HEK293 (cell line): Measurements from ENCODE around the gene KPNA4.
A peak's percentile ranks its signal among the peaks of the same experiment; 100 is the strongest.

Experiments used
- BCL11B ChIP-seq: fragments of 450-650 bp; formaldehyde crosslinking; IDR thresholded peaks from 2 replicates; pipeline ENCODE4 v1.5.1; 2016; ENCODE audit warnings: low read depth, missing biosample characterization, missing genetic modification characterization
- EGR2 ChIP-seq: fragments of 450-650 bp; formaldehyde crosslinking; IDR thresholded peaks from 2 replicates; pipeline ENCODE4 v1.5.1; 2016; ENCODE audit warnings: low read depth, missing biosample characterization, missing genetic modification characterization
- FEZF1 ChIP-seq: fragments of 450-650 bp; formaldehyde crosslinking; IDR thresholded peaks from 2 replicates; pipeline ENCODE4 v1.5.1; 2016; ENCODE audit warnings: missing biosample characterization, missing genetic modification characterization
- GFI1B ChIP-seq: fragments of 450-650 bp; formaldehyde crosslinking; IDR thresholded peaks from 2 replicates; pipeline ENCODE4 v1.5.1; 2016; ENCODE audit warnings: missing biosample characterization, missing genetic modification characterization
- IKZF3 ChIP-seq: fragments of 450-650 bp; IDR thresholded peaks from 2 replicates; pipeline ENCODE4 v1.5.0; 2018; ENCODE audit warnings: missing biosample characterization, mild to moderate bottlenecking, missing genetic modification characterization, moderate library complexity
- KLF16 ChIP-seq: fragments of 450-650 bp; formaldehyde crosslinking; IDR thresholded peaks from 2 replicates; pipeline ENCODE4 v1.5.1; 2017; ENCODE audit warnings: missing biosample characterization, missing genetic modification characterization
- KLF8 ChIP-seq: fragments of 450-650 bp; formaldehyde crosslinking; IDR thresholded peaks from 2 replicates; pipeline ENCODE4 v1.5.1; 2016; ENCODE audit warnings: missing biosample characterization, missing genetic modification characterization
- MEIS1 ChIP-seq: sonication (generic); formaldehyde crosslinking; IDR thresholded peaks from 2 replicates; pipeline ENCODE4 v1.8.1; 2022; ENCODE audit warnings: missing genetic modification reagents, mild to moderate bottlenecking, borderline replicate concordance
- OVOL3 ChIP-seq: fragments of 450-650 bp; formaldehyde crosslinking; IDR thresholded peaks from 2 replicates; pipeline ENCODE4 v1.5.1; 2016; ENCODE audit warnings: missing biosample characterization, missing genetic modification characterization
- RBAK ChIP-seq: fragments of 450-650 bp; formaldehyde crosslinking; IDR thresholded peaks from 2 replicates; pipeline ENCODE4 v1.5.1; 2016; ENCODE audit warnings: missing biosample characterization, missing genetic modification characterization
- SCRT1 ChIP-seq: fragments of 450-650 bp; formaldehyde crosslinking; IDR thresholded peaks from 2 replicates; pipeline ENCODE4 v1.5.1; 2016; ENCODE audit warnings: missing biosample characterization, missing genetic modification characterization, borderline replicate concordance
- SP2 ChIP-seq: fragments of 450-650 bp; formaldehyde crosslinking; IDR thresholded peaks from 2 replicates; pipeline ENCODE4 v1.5.1; 2016; ENCODE audit warnings: missing biosample characterization, missing genetic modification characterization
- YY1 ChIP-seq: fragments of 450-650 bp; formaldehyde crosslinking; IDR thresholded peaks from 2 replicates; pipeline ENCODE4 v1.5.1; 2018; ENCODE audit warnings: missing biosample characterization, missing genetic modification characterization
- ZBTB8A ChIP-seq: fragments of 450-650 bp; formaldehyde crosslinking; IDR thresholded peaks from 2 replicates; pipeline ENCODE4 v1.5.1; 2016; ENCODE audit warnings: missing biosample characterization, missing genetic modification characterization
- ZEB2 ChIP-seq: fragments of 450-650 bp; formaldehyde crosslinking; IDR thresholded peaks from 2 replicates; pipeline ENCODE4 v1.5.1; 2016; ENCODE audit warnings: missing biosample characterization, missing genetic modification characterization
- ZFHX2 ChIP-seq: fragments of 450-650 bp; formaldehyde crosslinking; conservative IDR thresholded peaks from 2 replicates; pipeline ENCODE4 v1.5.1; 2016; ENCODE audit warnings: missing biosample characterization, missing genetic modification characterization
- ZFP69B ChIP-seq: fragments of 450-650 bp; formaldehyde crosslinking; IDR thresholded peaks from 2 replicates; pipeline ENCODE4 v1.5.1; 2016; ENCODE audit warnings: missing biosample characterization, missing genetic modification characterization
- ZNF132 ChIP-seq: fragments of 450-650 bp; formaldehyde crosslinking; IDR thresholded peaks from 2 replicates; pipeline ENCODE4 v1.5.1; 2017; ENCODE audit warnings: missing biosample characterization, missing genetic modification characterization, borderline replicate concordance
- ZNF174 ChIP-seq: fragments of 450-650 bp; formaldehyde crosslinking; IDR thresholded peaks from 2 replicates; pipeline ENCODE4 v1.5.0; 2017; ENCODE audit warnings: missing biosample characterization, mild to moderate bottlenecking, missing genetic modification characterization
- ZNF202 ChIP-seq: fragments of 450-650 bp; formaldehyde crosslinking; IDR thresholded peaks from 2 replicates; pipeline ENCODE4 v1.5.1; 2016; ENCODE audit warnings: missing biosample characterization, missing genetic modification characterization, borderline replicate concordance
- ZNF211 ChIP-seq: fragments of 450-650 bp; formaldehyde crosslinking; IDR thresholded peaks from 2 replicates; pipeline ENCODE4 v1.5.1; 2016; ENCODE audit warnings: low read depth, missing biosample characterization, missing genetic modification characterization
- ZNF311 ChIP-seq: fragments of 450-650 bp; formaldehyde crosslinking; IDR thresholded peaks from 2 replicates; pipeline ENCODE4 v1.5.1; 2017; ENCODE audit warnings: missing biosample characterization, missing genetic modification characterization, borderline replicate concordance
- ZNF324 ChIP-seq: fragments of 450-650 bp; formaldehyde crosslinking; IDR thresholded peaks from 2 replicates; pipeline ENCODE4 v1.5.1; 2016; ENCODE audit warnings: missing biosample characterization, missing genetic modification characterization
- ZNF335 ChIP-seq: fragments of 450-650 bp; formaldehyde crosslinking; conservative IDR thresholded peaks from 2 replicates; pipeline ENCODE4 v1.5.1; 2016; ENCODE audit warnings: missing biosample characterization, missing genetic modification characterization
- ZNF521 ChIP-seq: fragments of 450-650 bp; formaldehyde crosslinking; IDR thresholded peaks from 2 replicates; pipeline ENCODE4 v1.5.1; 2017; ENCODE audit warnings: missing biosample characterization, mild to moderate bottlenecking, missing genetic modification characterization
- ZNF544 ChIP-seq: fragments of 450-650 bp; formaldehyde crosslinking; IDR thresholded peaks from 2 replicates; pipeline ENCODE4 v1.5.0; 2017; ENCODE audit warnings: missing biosample characterization, missing genetic modification characterization
- ZNF549 ChIP-seq: fragments of 450-650 bp; IDR thresholded peaks from 2 replicates; pipeline ENCODE4 v1.5.1; 2018; ENCODE audit warnings: missing biosample characterization, missing genetic modification characterization, mild to moderate bottlenecking, inconsistent platforms, moderate library complexity
- ZNF558 ChIP-seq: fragments of 450-650 bp; formaldehyde crosslinking; IDR thresholded peaks from 2 replicates; pipeline ENCODE4 v1.5.1; 2016; ENCODE audit warnings: missing biosample characterization, missing genetic modification characterization
- ZNF677 ChIP-seq: fragments of 450-650 bp; IDR thresholded peaks from 2 replicates; pipeline ENCODE4 v1.5.0; 2018; ENCODE audit warnings: missing biosample characterization, mild to moderate bottlenecking, missing genetic modification characterization, moderate library complexity
- ZNF707 ChIP-seq: fragments of 450-650 bp; formaldehyde crosslinking; IDR thresholded peaks from 2 replicates; pipeline ENCODE4 v1.5.1; 2016; ENCODE audit warnings: missing biosample characterization, missing genetic modification characterization
- ZXDB ChIP-seq: fragments of 450-650 bp; formaldehyde crosslinking; IDR thresholded peaks from 2 replicates; pipeline ENCODE4 v1.5.1; 2016; ENCODE audit warnings: missing biosample characterization, missing genetic modification characterization
- TF ChIP-seq, protein P1 (sequence below): fragments of 450-650 bp; formaldehyde crosslinking; IDR thresholded peaks from 2 replicates; pipeline ENCODE4 v1.5.0; 2017; ENCODE audit warnings: missing biosample characterization, missing genetic modification characterization, borderline replicate concordance
- TF ChIP-seq, protein P2 (sequence below): fragments of 450-650 bp; formaldehyde crosslinking; IDR thresholded peaks from 2 replicates; pipeline ENCODE4 v1.5.1; 2016; ENCODE audit warnings: missing biosample characterization, missing genetic modification characterization
- TF ChIP-seq, protein P3 (sequence below): fragments of 450-650 bp; IDR thresholded peaks from 2 replicates; pipeline ENCODE4 v1.5.1; 2018; ENCODE audit warnings: missing biosample characterization, missing genetic modification characterization
- TF ChIP-seq, protein P4 (sequence below): fragments of 450-650 bp; IDR thresholded peaks from 2 replicates; pipeline ENCODE4 v1.5.1; 2018; ENCODE audit warnings: missing biosample characterization, mild to moderate bottlenecking, missing genetic modification characterization

KPNA4 gene

DNA sequence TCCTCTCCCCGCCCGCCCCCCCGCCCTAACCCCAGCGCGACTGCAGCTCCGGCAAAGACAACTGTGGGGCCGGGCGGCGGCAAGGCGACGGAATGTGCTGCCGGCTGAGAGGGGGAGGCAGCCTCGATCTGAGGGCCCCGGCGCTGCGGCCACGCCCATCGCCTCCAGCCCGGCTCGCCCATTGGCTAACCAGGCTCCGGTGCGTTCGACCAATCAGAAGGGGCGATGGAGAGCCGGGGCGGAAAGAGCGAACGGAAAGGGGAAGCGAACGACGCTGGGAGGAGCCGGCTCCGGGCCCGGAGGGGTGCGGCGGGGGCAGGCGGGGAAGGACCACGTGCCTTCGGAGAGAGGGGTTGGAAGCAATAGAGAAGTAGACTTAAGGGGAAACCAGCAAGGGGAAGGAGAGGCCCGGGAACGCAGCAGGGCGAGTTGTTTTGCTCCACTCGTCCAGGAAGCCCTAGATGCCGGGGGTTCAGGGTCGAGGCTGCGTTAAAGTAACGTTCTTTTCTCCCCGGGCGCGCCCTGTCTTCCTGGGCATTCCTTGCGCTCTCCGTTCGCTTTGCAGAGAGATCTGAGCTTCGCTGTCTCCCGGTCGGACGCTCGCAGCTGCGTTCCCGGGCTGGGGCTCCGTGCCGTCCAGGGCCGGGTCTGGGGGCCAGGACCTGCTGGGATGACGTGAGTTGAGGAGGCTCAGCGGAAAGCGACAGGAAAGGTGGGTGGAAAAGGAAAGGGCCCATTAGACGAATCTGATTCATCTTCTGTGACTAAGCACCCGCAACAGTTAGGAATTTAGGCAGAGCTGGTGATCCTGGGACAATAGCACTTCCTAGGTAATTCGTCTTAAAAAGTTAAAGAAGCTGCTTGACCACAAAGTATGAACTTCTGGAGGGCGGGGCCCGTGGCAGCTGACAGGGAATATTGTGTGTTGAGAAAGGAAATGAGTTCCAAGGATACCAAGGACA lies at the start of gene KPNA4 (continued):
- TF ChIP-seq, protein P1, sequence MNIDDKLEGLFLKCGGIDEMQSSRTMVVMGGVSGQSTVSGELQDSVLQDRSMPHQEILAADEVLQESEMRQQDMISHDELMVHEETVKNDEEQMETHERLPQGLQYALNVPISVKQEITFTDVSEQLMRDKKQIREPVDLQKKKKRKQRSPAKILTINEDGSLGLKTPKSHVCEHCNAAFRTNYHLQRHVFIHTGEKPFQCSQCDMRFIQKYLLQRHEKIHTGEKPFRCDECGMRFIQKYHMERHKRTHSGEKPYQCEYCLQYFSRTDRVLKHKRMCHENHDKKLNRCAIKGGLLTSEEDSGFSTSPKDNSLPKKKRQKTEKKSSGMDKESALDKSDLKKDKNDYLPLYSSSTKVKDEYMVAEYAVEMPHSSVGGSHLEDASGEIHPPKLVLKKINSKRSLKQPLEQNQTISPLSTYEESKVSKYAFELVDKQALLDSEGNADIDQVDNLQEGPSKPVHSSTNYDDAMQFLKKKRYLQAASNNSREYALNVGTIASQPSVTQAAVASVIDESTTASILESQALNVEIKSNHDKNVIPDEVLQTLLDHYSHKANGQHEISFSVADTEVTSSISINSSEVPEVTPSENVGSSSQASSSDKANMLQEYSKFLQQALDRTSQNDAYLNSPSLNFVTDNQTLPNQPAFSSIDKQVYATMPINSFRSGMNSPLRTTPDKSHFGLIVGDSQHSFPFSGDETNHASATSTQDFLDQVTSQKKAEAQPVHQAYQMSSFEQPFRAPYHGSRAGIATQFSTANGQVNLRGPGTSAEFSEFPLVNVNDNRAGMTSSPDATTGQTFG (tag by site-specific recombination), result no peak
- TF ChIP-seq MEIS1 (CRISPR knock-in tag), result no peak
- TF ChIP-seq ZNF549 (tag by site-specific recombination), result no peak
- no peak for TF ChIP-seq RBAK
- TF ChIP-seq IKZF3 (tag by site-specific recombination), result peak; percentile 36
- TF ChIP-seq ZBTB8A (tag by site-specific recombination), result no peak
- TF ChIP-seq YY1 (tag by site-specific recombination), result no peak; the same call in 1 of the 2 replicates
- no peak for TF ChIP-seq GFI1B (tag by site-specific recombination)
- TF ChIP-seq ZNF211 (tag by site-specific recombination), result no peak
- TF ChIP-seq, protein P2, sequence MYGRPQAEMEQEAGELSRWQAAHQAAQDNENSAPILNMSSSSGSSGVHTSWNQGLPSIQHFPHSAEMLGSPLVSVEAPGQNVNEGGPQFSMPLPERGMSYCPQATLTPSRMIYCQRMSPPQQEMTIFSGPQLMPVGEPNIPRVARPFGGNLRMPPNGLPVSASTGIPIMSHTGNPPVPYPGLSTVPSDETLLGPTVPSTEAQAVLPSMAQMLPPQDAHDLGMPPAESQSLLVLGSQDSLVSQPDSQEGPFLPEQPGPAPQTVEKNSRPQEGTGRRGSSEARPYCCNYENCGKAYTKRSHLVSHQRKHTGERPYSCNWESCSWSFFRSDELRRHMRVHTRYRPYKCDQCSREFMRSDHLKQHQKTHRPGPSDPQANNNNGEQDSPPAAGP (tag by site-specific recombination), result no peak
- no peak for TF ChIP-seq ZNF202 (tag by site-specific recombination)
- no peak for TF ChIP-seq ZNF558 (tag by site-specific recombination)
- TF ChIP-seq, protein P3, sequence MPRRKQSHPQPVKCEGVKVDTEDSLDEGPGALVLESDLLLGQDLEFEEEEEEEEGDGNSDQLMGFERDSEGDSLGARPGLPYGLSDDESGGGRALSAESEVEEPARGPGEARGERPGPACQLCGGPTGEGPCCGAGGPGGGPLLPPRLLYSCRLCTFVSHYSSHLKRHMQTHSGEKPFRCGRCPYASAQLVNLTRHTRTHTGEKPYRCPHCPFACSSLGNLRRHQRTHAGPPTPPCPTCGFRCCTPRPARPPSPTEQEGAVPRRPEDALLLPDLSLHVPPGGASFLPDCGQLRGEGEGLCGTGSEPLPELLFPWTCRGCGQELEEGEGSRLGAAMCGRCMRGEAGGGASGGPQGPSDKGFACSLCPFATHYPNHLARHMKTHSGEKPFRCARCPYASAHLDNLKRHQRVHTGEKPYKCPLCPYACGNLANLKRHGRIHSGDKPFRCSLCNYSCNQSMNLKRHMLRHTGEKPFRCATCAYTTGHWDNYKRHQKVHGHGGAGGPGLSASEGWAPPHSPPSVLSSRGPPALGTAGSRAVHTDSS (tag by site-specific recombination), result no peak
- TF ChIP-seq, protein P4, sequence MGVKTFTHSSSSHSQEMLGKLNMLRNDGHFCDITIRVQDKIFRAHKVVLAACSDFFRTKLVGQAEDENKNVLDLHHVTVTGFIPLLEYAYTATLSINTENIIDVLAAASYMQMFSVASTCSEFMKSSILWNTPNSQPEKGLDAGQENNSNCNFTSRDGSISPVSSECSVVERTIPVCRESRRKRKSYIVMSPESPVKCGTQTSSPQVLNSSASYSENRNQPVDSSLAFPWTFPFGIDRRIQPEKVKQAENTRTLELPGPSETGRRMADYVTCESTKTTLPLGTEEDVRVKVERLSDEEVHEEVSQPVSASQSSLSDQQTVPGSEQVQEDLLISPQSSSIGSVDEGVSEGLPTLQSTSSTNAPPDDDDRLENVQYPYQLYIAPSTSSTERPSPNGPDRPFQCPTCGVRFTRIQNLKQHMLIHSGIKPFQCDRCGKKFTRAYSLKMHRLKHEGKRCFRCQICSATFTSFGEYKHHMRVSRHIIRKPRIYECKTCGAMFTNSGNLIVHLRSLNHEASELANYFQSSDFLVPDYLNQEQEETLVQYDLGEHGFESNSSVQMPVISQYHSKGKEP (tag by site-specific recombination), result no peak
- peak; percentile 84 for TF ChIP-seq SP2
- peak; percentile 95 for TF ChIP-seq ZEB2 (tag by site-specific recombination)
- no peak for TF ChIP-seq ZNF521 (tag by site-specific recombination)
- no peak for TF ChIP-seq ZNF311 (tag by site-specific recombination)
- no peak for TF ChIP-seq ZNF677 (tag by site-specific recombination)
- TF ChIP-seq FEZF1 (tag by site-specific recombination), result no peak
- TF ChIP-seq ZNF174 (tag by site-specific recombination), result no peak
- peak; percentile 52 for TF ChIP-seq ZNF335 (tag by site-specific recombination)
- TF ChIP-seq OVOL3 (tag by site-specific recombination), result no peak; the same call in 1 of the 2 replicates
- TF ChIP-seq ZNF544 (tag by site-specific recombination), result no peak
- TF ChIP-seq ZFP69B (tag by site-specific recombination), result 0 out of 2 replicates have a peak, but pooled peaks have one; percentile 20
- peak; percentile 63 for TF ChIP-seq ZFHX2
- 0 out of 2 replicates have a peak, but pooled peaks have one; percentile 39 for TF ChIP-seq KLF16
- no peak for TF ChIP-seq SCRT1 (tag by site-specific recombination)
- no peak for TF ChIP-seq BCL11B (tag by site-specific recombination)
- no peak for TF ChIP-seq EGR2 (tag by site-specific recombination)
- no peak for TF ChIP-seq ZNF132 (tag by site-specific recombination)
- 0 out of 2 replicates have a peak, but pooled peaks have one; percentile 36 for TF ChIP-seq ZNF324 (tag by site-specific recombination)
- peak; percentile 67 for TF ChIP-seq ZXDB (tag by site-specific recombination)
- no peak for TF ChIP-seq ZNF707 (tag by site-specific recombination)
- peak; percentile 65; the same call in 1 of the 2 replicates for TF ChIP-seq KLF8 (tag by site-specific recombination)
